ENCODE measurements around the gene KRTAP10-10.
"Not testable (repeated sequence)": the region's sequence is repeated elsewhere in the genome, so short reads cannot be mapped to it uniquely, and the experiment has no call there.

Gene KRTAP10-10

GRCh38 chr21:44603109-44603875 lies 33.9 kb upstream of the KRTAP10-10 start:
- DNase-seq, result no peak

- DNase-seq, result no peak
These were observed 33.2 kb upstream of the KRTAP10-10 start for GRCh38 chr21:44603911-44604310.

- no peak for DNase-seq
These were observed 30.7 kb upstream of the KRTAP10-10 start for GRCh38 chr21:44606495-44606894.

GRCh38 chr21:44609193-44609592 lies 28.0 kb upstream of the KRTAP10-10 start:
- DNase-seq, result no peak

- not testable (repeated sequence) for DNase-seq
These were observed 26.9 kb upstream of the KRTAP10-10 start for GRCh38 chr21:44610157-44610843.

GRCh38 chr21:44611551-44611950 lies 25.6 kb upstream of the KRTAP10-10 start:
- no peak for DNase-seq

- DNase-seq, result no peak
These were observed 25.1 kb upstream of the KRTAP10-10 start, which contains the start of gene KRTAP10-8 for GRCh38 chr21:44612029-44612486. KRTAP10-8 (plus strand) TSS chr21:44612079; CDS start chr21:44612101, 22 bp downstream.

- no peak for DNase-seq
These were observed 24.4 kb upstream of the KRTAP10-10 start for GRCh38 chr21:44612669-44613229.

GRCh38 chr21:44613386-44614155 lies 23.6 kb upstream of the KRTAP10-10 start:
- no peak for DNase-seq

- DNase-seq, result no peak
These were observed 23.0 kb upstream of the KRTAP10-10 start for GRCh38 chr21:44614161-44614631.

GRCh38 chr21:44614961-44615391 lies 22.2 kb upstream of the KRTAP10-10 start:
- DNase-seq, result no peak

- DNase-seq, result no peak
These were observed 21.7 kb upstream of the KRTAP10-10 start for GRCh38 chr21:44615466-44615865.

GRCh38 chr21:44615911-44616590 lies 21.1 kb upstream of the KRTAP10-10 start:
- DNase-seq, result no peak

- DNase-seq, result no peak
These were observed 20.6 kb upstream of the KRTAP10-10 start for GRCh38 chr21:44616591-44616926.

GRCh38 chr21:44617071-44617501 lies 20.1 kb upstream of the KRTAP10-10 start:
- no peak for DNase-seq

GRCh38 chr21:44618504-44618903 lies 18.7 kb upstream of the KRTAP10-10 start:
- DNase-seq, result no peak

- DNase-seq, result no peak
These were observed 18.2 kb upstream of the KRTAP10-10 start for GRCh38 chr21:44618909-44619308.

- DNase-seq, result no peak
These were observed 17.3 kb upstream of the KRTAP10-10 start for GRCh38 chr21:44619886-44620285.

GRCh38 chr21:44623575-44623974 lies 13.6 kb upstream of the KRTAP10-10 start:
- no peak for DNase-seq

- no peak for DNase-seq
These were observed 11.4 kb upstream of the KRTAP10-10 start for GRCh38 chr21:44625756-44626155.

- DNase-seq, result no peak
These were observed 10.9 kb upstream of the KRTAP10-10 start for GRCh38 chr21:44626262-44626661.

GRCh38 chr21:44626673-44627143 lies 10.4 kb upstream of the KRTAP10-10 start, which contains the start of gene KRTAP10-9:
KRTAP10-9 (plus strand) TSS chr21:44627093; CDS start chr21:44627172, 79 bp downstream.
- no peak for DNase-seq
